ENCODE data around the gene SHANK2.

Gene SHANK2

DNA sequence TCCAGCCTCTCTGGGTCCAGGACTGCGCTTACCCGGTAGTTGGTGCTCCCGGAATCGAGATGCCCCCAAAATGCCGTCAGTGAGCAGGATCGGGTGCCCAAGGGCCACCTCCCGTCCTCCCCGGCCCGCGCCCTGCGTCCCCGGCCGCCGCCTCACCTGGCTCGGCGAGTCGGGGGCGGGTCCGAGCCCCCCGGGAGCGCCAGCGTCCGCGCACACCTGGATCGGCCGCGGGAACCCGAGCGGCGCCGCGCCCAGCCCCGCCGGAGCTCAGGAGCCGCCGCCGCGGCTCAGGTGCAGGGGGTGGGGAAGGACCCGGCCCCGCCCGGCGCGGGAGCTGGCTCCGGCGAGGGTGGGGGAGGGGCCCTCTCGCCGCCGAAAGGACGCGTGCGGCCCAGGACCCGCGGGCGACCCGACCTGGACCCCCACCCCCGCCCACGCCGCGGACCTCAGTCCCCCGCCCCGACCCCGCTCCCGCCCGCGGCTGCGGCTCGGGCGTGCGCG, at the start of gene SHANK2:
TSS of gene SHANK2 (minus strand) at position 309 of the 501 bp plus-strand sequence. CDS start 105,251 bp downstream, outside the sequence.
- DNase-seq = no peak

DNA sequence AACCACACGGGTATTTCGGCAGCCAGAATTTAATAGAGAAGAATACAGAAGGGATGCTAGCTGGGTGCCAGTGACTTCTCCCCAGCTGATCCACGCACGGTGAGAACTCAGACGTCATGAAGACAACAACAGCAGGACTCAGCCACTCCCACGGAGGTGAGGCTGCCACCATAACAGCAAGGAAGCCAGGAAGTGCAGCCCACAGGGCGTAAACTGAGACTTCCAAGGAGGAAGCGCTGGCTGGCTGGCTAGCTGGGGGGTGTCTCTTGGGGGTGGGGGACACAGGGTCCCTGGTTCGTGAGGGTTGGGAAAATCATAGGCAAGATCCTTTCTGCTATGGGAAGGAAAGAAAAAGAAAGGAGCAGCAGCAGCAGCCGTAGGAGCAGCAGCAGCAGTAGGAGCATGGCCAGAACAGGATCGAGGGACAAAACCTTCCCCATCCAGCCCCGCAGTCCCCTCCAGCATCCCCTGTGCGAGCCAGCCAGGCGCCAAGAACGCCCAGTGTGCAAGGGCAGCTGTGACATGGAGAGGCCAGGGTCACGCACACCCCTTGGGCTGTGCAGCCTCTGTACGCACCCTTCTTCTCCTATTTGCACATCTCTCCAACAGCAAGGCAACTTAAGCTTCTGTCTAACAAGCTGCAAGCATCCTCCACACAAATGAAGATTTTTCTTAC, 49.6 kb upstream of the SHANK2 start:
- no peak for DNase-seq

- DNase-seq = no peak
These were observed 48.9 kb upstream of the SHANK2 start for GRCh38 chr11:71301046-71301857.

- DNase-seq = no peak
These were observed 47.8 kb upstream of the SHANK2 start for GRCh38 chr11:71300187-71300586.

DNA sequence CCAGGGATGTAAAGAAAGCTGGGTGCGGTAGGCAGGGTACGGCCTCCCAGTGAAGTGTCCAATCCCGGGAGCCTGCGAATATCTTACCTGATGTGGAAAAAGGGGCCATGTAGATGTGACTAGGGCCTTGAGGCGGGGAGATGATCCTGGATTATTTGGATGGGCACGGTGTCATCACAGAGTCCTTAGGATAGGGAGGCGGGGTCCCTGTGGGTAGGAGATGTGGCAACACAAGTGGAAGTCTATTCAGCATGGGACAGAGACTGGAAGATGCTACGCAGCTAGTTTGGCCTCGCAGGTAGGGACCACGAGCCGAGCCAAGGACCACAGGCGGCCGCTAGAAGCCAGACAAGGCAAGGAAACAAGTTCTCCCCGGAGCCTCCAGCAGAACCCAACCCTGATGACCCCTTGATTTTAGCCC, 46.4 kb upstream of the SHANK2 start:
- DNase-seq = no peak

DNA sequence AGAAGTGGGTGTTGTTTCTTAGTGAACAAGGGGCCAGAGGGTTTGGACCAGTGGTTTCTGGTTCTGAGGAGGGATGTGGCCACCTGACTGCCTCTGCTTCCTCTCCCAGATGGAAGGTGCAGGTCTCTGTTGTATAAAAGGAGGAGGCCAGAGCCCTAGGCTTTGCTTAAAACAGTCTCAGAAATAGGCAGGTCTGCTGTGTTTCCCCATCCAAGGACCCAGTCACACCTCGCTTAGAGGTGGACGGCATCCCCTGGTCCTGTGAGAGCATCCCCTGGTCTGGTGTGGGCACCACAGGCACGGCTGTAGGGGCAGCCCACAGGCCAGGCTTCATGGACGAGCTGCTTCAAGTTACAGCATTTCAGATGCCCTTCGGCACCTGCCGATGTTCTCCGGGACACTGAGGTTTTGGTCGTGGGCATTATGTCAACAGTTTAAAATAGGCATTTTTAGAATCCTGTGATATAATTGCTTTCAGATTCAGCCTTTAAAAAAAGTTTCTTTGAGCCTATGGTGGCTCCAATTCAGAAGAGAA, 45.7 kb upstream of the SHANK2 start:
- no peak for DNase-seq

- DNase-seq = no peak
These were observed 42.6 kb upstream of the SHANK2 start for GRCh38 chr11:71294846-71295600.

DNA sequence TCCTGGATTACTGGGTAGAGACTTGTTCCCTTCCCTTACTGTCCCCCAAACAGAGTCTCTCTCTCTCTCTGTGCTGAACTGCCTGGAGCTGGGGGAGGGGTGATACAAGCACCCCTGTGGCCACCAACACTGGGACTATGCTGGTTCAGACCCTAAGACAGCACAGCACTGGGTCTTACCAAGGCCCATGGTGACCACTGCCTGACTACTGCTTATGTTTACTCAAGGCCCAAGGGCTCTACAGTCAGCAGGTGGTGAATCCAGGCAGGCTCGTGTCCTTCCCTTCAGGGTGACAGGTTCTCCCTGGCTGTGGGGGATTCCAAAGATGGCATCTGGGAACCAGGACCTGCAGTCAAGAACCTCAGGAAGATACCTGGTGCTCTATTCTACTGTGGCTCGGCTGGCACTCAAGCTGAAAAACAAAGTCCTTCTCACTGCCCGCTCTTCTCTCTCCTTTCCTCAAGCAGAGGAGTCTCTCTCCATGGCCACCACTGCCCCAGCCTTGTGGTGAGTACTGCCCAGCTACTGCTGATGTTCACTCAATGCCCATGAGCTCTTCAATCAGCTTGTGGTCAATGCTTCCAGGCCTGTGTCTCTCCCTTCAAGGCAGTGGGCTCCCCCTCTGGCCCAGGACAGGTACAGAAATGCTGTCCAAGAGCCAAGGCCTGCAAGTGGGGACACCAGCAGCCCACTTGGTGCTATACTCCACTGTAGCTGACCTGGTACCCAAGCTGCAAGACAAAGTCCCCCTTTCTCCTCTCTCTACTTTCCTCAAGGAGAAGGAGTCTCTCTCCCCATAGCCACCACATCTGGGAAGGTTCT, 41.8 kb upstream of the SHANK2 start:
- no peak for DNase-seq

DNA sequence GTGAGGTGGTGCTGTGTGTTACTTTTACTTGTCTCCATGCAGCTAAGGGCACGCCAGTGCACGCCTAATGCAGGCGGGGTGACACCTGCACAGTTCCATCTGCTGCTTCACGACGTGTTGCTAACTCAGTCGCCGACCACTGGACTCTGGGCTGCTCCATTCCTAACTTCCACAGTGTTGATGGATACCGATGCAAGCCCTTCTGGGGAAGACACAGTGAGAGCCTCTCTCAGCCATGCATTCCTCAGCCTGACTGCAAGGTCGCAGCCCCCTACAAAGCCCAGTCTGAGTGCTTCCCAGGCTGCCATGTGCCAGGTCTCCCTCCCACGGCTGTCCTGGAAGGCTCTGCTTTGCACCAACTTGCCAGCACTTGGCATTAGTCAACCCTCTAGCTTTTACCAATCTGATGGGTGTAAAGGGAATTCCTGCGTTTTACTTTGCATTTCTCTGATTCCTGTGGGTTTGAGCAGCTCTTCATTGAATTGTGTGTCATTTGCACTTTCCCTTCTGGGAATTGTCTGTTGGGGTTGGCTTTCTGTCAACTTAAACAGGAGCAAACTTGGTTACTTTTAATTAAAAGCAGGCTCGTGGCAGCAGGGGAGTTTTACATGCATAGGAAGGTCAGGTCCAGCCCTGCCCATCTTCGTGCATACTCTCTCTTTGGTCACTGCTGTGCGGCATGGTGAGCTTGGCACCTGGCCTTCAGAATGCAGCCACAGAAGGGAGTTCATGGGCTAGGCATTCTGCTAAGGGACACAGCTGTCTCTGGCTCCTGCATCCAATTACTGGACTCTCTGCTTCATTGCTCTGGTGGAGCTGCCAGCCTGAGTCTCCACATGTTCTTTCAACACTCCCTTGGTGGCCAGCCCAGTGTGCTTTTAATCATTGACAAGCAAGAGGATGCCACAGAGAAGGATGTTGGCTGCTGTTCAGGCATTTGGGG, 34.6 kb upstream of the SHANK2 start:
- DNase-seq = no peak

DNA sequence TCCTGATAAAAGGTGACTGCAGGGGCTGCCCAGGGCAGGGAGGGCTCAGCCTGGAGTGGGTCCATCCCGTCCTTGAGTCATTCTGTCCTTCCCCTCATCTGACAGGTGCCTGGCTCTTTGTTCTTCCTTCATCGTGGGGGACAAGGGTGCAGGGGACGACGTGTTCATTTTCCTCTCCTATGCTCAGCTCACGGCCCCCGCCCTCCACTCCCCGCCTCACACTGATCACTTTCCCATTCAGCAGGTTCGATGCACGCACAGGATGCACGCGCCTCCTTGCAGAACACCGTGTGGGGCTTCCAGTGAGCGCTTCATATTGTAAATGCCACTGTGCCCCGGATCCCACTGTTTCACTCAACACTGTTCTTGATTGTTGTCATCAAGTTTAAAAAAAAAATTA, 32.7 kb upstream of the SHANK2 start:
- DNase-seq = no peak

GRCh38 chr11:71284525-71285092, 32.2 kb upstream of the SHANK2 start:
- DNase-seq = no peak

GRCh38 chr11:71283971-71284441, 31.6 kb upstream of the SHANK2 start:
- DNase-seq = no peak

- no peak for DNase-seq
These were observed 30.4 kb upstream of the SHANK2 start for GRCh38 chr11:71282581-71283351.

DNA sequence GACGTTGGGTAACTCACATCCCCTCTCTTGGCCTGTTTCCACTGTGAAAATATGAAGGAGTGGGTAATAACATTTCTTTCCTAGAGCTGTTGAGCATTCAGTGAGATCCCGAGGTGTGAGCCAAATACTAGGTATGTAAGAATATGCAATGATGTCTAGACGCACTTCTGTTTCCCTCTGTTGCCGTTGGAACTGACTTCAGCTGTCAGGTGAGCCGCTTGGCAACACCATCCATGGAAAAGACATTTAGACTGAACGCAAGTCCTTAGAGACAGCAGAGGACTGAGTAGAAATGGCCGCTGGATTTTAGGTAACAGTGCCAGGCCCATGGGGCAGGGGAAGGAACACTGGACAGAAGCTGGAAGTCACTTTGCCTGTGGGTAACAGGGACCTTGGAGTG, 29.5 kb upstream of the SHANK2 start:
- no peak for DNase-seq

- no peak for DNase-seq
These were observed 28.8 kb upstream of the SHANK2 start for GRCh38 chr11:71281204-71281603.

DNA sequence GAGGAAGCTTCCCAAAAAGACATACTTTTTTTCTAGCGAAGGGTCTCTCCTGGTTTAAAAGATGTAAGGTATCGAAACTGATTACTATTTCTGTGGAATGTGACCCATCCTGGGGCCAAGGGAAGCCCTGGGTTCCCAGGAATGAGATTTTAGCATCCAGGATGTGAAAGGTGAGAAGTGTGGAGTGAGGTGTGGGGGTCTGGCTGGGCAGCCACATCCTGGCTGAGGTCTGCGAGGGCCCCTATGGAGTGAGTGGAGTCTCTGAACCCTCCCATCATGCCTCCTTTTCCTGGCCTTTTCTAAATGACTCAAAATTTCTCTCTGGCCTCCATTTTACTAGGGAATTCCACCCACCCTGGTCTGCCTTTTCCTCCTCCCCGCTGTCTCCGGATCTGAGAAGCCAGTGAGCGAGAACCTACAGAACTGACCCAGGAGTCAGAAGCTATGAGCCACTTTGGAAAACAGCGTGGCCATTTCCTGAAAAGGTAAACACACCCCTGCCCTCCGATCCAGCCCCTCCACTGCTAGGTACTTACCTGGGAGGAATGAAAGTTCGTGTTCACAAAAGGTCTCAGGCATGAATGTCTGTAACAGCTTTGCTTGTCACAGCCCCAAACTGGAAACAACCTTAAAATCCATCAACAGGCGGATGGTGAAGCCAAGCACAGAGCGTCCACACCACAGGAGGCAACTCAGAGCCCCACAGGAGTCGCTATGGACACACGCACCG, 27.7 kb upstream of the SHANK2 start:
- DNase-seq = no peak

DNA sequence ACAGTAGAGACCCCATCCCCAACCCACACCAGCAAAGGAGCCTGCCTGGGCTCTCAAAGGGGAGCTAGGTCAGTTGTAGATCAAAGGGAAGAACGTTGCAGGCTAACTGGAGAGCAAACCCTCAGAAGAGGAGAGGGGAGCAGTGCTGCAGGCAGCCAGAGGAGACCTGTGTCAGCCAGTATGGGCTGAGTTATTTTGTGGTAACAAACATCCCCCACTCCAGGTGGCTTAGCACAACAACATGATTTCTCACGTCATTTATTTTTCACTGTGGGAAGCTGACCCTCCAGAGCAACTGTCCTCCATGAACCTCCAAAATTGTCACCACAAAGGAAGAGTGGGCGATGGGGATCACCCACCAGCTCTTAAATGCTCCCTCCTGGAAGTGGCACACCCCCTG, 19.8 kb upstream of the SHANK2 start:
- DNase-seq = no peak

GRCh38 chr11:71269603-71270511, 17.5 kb upstream of the SHANK2 start:
- no peak for DNase-seq
